GM12892 (cell line): ENCODE results near the gene TAC3.

Experiments used
- POLR2AphosphoS5 ChIP-seq: IDR thresholded peaks from 2 replicates; pipeline ENCODE4 v1.6.1; 2011; ENCODE audit warnings: low read depth, low read length, control low read depth
- TAF1 ChIP-seq: IDR thresholded peaks from 2 replicates; pipeline ENCODE4 v1.6.1; 2011; ENCODE audit warnings: low read depth, mild to moderate bottlenecking, control low read depth, low read length, borderline replicate concordance

DNA sequence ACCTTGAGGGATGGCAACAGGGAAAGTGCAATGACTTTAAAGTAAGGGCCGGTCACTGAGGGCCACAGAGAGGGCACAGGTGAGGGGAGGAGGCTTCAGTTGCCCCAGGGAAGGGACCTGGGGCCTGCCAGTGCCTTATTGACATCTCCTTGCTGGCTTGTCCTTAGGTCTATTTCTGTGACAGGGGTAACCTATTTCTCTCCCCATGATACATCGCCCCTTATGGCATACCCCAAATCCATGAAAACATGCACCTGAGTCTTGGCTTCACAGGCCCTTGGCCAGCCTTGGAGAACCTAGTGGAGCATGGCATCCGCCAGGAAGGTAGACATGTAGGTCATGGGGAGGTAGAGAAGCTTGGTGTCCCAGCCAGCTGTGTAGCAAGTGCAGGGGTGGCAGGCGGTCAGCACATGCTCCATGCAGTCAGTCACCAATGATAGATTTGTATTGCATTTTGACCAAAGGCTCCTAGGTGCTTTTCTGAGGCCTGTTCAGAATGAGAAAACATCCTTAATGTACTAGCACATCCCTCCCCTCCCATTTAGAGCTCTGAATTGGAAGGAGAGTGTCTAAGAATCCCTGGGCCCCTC, 35.3 kb downstream of the TAC3 start:
- TF ChIP-seq POLR2AphosphoS5 (no peak), TAF1 (no peak)
